ENCODE results near the gene NINJ1. TPM values are rescaled to one million over a fixed set of nuclear protein-coding genes. Genes with fewer than 3 reads are reported as not detected.
A peak's percentile ranks its signal among the peaks of the same experiment; 100 is the strongest.

The NINJ1 gene
- total and polyA plus RNA-seq, 2 experiments from 2014 or later: 34.6 to 51.7 TPM

GRCh38 chr9:93126825-93127368, 7.2 kb downstream of the NINJ1 start:
- H3K27ac ChIP-seq: no peak overlapping the region
- H3K4me1 ChIP-seq (ENCODE audit: low read depth): peaks cover 12% of the 10 kb centered on the region
- TF ChIP-seq CTCF (IDR thresholded peaks at IDR 0.05; ENCODE audit: low read depth, low read length): no peak
- H3K36me3 ChIP-seq: no peaks in the 10 kb centered on the region
- no peak overlapping the region for H3K4me3 ChIP-seq
- DNase-seq (ENCODE audit: low read depth in 1 of 2, low spot score in 1 of 2): peak; percentile 25 to 53
- H3K27me3 ChIP-seq: no peaks in the 10 kb centered on the region
- no peaks in the 10 kb centered on the region for H3K9me3 ChIP-seq (ENCODE audit: low read depth)

GRCh38 chr9:93126151-93126781, 7.8 kb downstream of the NINJ1 start:
- Histone ChIP-seq H3K27ac (no peak overlapping the region), H3K4me3 (no peak overlapping the region)

GRCh38 chr9:93125331-93125894, 8.6 kb downstream of the NINJ1 start:
- Histone ChIP-seq H3K27me3 (no peaks in the 10 kb centered on the region), H3K27ac (no peak overlapping the region), H3K4me1 (ENCODE audit: low read depth) (peaks cover 12% of the 10 kb centered on the region), H3K36me3 (no peaks in the 10 kb centered on the region), H3K4me3 (no peak overlapping the region), H3K9me3 (ENCODE audit: low read depth) (no peaks in the 10 kb centered on the region)
- TF ChIP-seq CTCF (IDR thresholded peaks at IDR 0.05; ENCODE audit: low read depth, low read length): no peak
- DNase-seq (ENCODE audit: low read depth in 1 of 2, low spot score in 1 of 2): no peak

More at GRCh38 chr9:93126151-93126781, 7.8 kb downstream of the NINJ1 start:
- Histone ChIP-seq H3K4me1 (ENCODE audit: low read depth) (peaks cover 12% of the 10 kb centered on the region), H3K36me3 (no peaks in the 10 kb centered on the region), H3K27me3 (no peaks in the 10 kb centered on the region), H3K9me3 (ENCODE audit: low read depth) (no peaks in the 10 kb centered on the region)
- no peak for TF ChIP-seq CTCF (IDR thresholded peaks at IDR 0.05; ENCODE audit: low read depth, low read length)
- no peak for DNase-seq (ENCODE audit: low read depth in 1 of 2, low spot score in 1 of 2)

GRCh38 chr9:93124793-93125192, 9.3 kb downstream of the NINJ1 start:
- H3K4me1 ChIP-seq (ENCODE audit: low read depth): peaks cover 12% of the 10 kb centered on the region
- DNase-seq (ENCODE audit: low read depth in 1 of 2, low spot score in 1 of 2): no peak
- H3K4me3 ChIP-seq: no peak overlapping the region

More at GRCh38 chr9:93124793-93125192, 9.3 kb downstream of the NINJ1 start:
- Histone ChIP-seq H3K9me3 (ENCODE audit: low read depth) (no peaks in the 10 kb centered on the region), H3K36me3 (no peaks in the 10 kb centered on the region), H3K27me3 (no peaks in the 10 kb centered on the region), H3K27ac (no peak overlapping the region)
- no peak for TF ChIP-seq CTCF (IDR thresholded peaks at IDR 0.05; ENCODE audit: low read depth, low read length)
